Kidney (tissue), 14 donors: ENCODE results near the gene LRRC26. TPM values are rescaled to one million over a fixed set of nuclear protein-coding genes. Genes with fewer than 3 reads are reported as not detected.
A peak's percentile ranks its signal among the peaks of the same experiment; 100 is the strongest.

Experiments used
- DNase-seq, 5 donors: peaks; one replicate each; pipeline ENCODE4 v3.0.0-alpha.2; 2013 to 2020
- FAIRE-seq: peaks from 2 replicates; lab custom pipeline; 2012; peaks lifted over from hg19 to GRCh38; lab: Jason Lieb, UNC
- H3K27ac ChIP-seq, 2 donors: one replicate each; pipeline ENCODE4 v1.7.0; 2013; ENCODE audit warnings: low read depth in 2 of 2, low read length in 2 of 2, inconsistent platforms in 1 of 2
- H3K27me3 ChIP-seq: one replicate; pipeline ENCODE4 v1.7.1; 2013; ENCODE audit warnings: low read length, inconsistent platforms; ENCODE audit not compliant: control insufficient read depth, insufficient read depth
- H3K36me3 ChIP-seq, 3 donors: one replicate each; pipeline versions ENCODE4 v1.7.0 to v1.7.1; 2013; ENCODE audit warnings: low read length in 3 of 3, control low read depth in 1 of 3, inconsistent platforms in 1 of 3; ENCODE audit not compliant: insufficient read depth in 3 of 3, control insufficient read depth in 2 of 3
- H3K4me1 ChIP-seq, 3 donors: one replicate each; pipeline versions ENCODE4 v1.7.0 to v1.7.1; 2013; ENCODE audit warnings: low read length in 3 of 3, inconsistent platforms in 1 of 3, low read depth in 1 of 3; ENCODE audit not compliant: control insufficient read depth in 2 of 3, insufficient read depth in 2 of 3
- H3K4me3 ChIP-seq, 3 donors: one replicate each; pipeline versions ENCODE4 v1.7.0 to v1.8.1; 2013; ENCODE audit warnings: low read length in 3 of 3, control low read depth in 1 of 3, inconsistent platforms in 1 of 3
- H3K9ac ChIP-seq, 3 donors: one replicate each; pipeline versions ENCODE4 v1.7.0 to v1.7.1; 2013; ENCODE audit warnings: low read length in 3 of 3, control low read depth in 1 of 3, inconsistent platforms in 1 of 3
- H3K9me3 ChIP-seq, 3 donors: one replicate each; pipeline versions ENCODE4 v1.7.0 to v1.7.1; 2013; ENCODE audit warnings: low read length in 3 of 3, control low read depth in 1 of 3, inconsistent platforms in 1 of 3; ENCODE audit not compliant: control insufficient read depth in 2 of 3, insufficient read depth in 1 of 3
- intact Hi-C: fragments of 100-400 bp; cut with DNase I; formaldehyde crosslinking; loops from one replicate; pipeline ENCODE4 v1.11.1; 2022
- polyA plus RNA-seq: library from polyadenylated mRNA; stranded (reverse); fragments of 350-450 nt; fragmentation: Illumina TruSeq; extraction: RNeasy Lipid Tissue Mini Kit (QIAGEN cat#74804); gene quantifications from one replicate; pipeline ENCODE4 v1.2.3, GENCODE V29; 2014; ENCODE audit warnings: low read depth, low replicate concordance; ENCODE audit not compliant: insufficient read depth
- total RNA-seq: library from RNA; stranded (reverse); fragmentation: NEBNext Ultra II Directional; extraction: Animal tissue kit (Norgen Biotek cat#: 25700); gene quantifications from one replicate; pipeline ENCODE4 v1.2.1, GENCODE V29; 2021
- TF ChIP-seq, protein P1 (sequence below): IDR thresholded peaks from 3 replicates; pipeline ENCODE4 v1.5.1; 2012; ENCODE audit warnings: mild to moderate bottlenecking, moderate library complexity, borderline replicate concordance; ENCODE audit not compliant: insufficient read depth; ENCODE audit errors: extremely low read depth
- donor health status: control.
- donor health status: control.
- donor health status: control.
- donor health status: control.
- donor health status: control.
- donor health status: DM: yes; HTN: yes; CAD: no.
- donor health status: Normal renal cell carcinoma (clear cell type).

Gene LRRC26
- total and polyA plus RNA-seq, 2 donors from 2014 or later, result 0.25 TPM; not detected in 1

DNA sequence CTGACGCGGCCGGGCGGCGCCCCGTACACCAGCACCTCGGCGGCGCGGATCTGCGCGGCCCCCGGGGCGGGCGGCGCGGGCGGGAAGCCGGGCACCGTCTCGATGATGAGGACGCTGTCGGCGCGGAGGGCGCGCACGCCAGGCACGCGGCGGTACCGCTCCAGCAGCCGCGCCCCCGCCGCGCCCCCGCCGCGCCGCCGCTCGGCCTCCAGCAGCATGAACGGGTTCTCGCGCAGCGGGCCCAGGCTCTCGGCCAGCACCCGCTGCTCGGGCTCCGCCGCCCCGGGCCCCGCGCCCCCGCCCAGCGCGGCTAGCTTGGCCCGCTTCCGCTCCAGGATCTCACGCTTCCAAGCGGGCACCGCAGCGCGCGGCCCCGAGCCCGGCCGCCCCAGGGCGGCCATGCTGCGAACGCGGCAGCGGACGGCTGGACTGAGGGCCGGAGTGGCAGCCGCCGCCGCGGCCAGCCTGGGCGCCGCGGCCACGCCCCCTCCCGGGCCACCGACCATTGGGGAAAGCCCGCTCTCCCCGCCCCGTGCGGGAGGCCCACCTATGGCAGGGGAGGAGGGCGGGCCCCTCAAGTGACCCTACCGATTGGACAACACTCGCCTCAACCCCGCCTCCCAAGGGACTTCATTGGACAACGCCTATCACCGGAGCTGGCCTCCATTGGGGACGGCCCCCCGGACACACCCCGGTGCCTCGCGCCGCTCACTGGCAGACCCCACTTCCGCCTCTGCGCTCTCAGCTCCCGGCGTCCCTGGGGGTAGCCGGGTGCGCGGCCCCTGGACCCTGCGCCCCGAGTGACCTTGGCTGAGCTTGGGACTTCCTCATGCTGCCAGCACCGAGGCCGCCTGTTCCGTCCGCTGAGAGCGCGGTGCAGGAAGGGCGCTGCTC lies 30.7 kb upstream of the LRRC26 start, which contains the start of gene TPRN:
Gene TPRN, minus strand, starts transcription at position 431 of the 894 bp plus-strand sequence. Its CDS starts 30 bp downstream, at position 401.
- FAIRE-seq, result peak; percentile 83
- intact Hi-C loops, result no loop called here
- peaks cover 3 to 50% (median 16%) of the 10 kb centered on the region in 3 donors for H3K4me1 ChIP-seq

DNA sequence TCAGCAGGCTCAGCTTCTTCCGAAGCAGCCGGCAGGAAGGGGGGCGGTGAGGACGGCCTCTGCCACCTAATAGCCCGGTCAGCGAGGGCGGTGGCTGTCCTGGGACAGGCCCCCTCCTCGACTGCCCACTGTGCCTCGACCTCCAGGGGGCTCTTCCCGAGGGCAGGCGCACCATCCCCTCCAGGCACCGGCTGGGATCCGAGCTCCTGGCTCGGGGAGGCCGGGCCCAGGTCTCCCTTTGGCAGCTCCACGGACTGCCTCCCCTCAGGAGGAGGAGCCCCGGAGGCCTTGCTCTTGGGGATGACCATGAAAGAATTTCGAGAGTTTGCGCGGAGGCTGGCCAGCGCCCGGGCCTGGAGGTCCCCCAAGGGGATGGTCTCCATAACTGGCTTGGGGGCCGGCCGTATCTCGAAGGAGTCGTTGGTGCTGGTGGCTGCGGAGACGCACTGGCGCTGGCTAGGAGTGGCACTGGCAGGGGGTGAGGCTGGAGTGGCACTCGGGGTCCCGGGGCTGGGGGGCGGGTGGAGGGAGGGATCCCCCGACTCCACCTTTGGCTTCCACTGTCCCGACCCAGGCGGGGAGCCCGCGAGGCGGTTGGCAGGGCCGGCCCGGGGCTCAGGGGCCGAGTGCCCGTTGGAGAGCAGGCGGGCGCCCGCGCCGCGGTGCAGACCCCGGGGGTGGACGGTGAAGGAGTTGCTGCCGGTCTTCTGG lies 29.7 kb upstream of the LRRC26 start:
- H3K4me3 ChIP-seq, result peak overlapping the region in 2 of 3 donors; percentile 48 to 67
- no peaks in the 10 kb centered on the region for H3K9me3 ChIP-seq
- peaks cover 3 to 55% (median 16%) of the 10 kb centered on the region in 3 donors for H3K4me1 ChIP-seq
- intact Hi-C loops, result no loop called here
- H3K36me3 ChIP-seq, result no peaks in the 10 kb centered on the region
- peak overlapping the region; percentile 47 to 63 for H3K27ac ChIP-seq
- H3K9ac ChIP-seq, result peak overlapping the region in 2 of 3 donors; percentile 19 to 41
- FAIRE-seq (no peak), DNase-seq (peak in 1 of 5 donors; percentile 65)
- TF ChIP-seq, protein P1, sequence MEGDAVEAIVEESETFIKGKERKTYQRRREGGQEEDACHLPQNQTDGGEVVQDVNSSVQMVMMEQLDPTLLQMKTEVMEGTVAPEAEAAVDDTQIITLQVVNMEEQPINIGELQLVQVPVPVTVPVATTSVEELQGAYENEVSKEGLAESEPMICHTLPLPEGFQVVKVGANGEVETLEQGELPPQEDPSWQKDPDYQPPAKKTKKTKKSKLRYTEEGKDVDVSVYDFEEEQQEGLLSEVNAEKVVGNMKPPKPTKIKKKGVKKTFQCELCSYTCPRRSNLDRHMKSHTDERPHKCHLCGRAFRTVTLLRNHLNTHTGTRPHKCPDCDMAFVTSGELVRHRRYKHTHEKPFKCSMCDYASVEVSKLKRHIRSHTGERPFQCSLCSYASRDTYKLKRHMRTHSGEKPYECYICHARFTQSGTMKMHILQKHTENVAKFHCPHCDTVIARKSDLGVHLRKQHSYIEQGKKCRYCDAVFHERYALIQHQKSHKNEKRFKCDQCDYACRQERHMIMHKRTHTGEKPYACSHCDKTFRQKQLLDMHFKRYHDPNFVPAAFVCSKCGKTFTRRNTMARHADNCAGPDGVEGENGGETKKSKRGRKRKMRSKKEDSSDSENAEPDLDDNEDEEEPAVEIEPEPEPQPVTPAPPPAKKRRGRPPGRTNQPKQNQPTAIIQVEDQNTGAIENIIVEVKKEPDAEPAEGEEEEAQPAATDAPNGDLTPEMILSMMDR, result no peak
- no peaks in the 10 kb centered on the region for H3K27me3 ChIP-seq

More for the DNA sequence above, 30.7 kb upstream of the LRRC26 start, which contains the start of gene TPRN:
- peak within 1 kb of the TSS; percentile 45 to 67 (median 67) for H3K4me3 ChIP-seq
- H3K36me3 ChIP-seq, result no peaks in the 10 kb centered on the region
- peak within 1 kb of the TSS; percentile 63 for H3K27ac ChIP-seq
- H3K9me3 ChIP-seq, result no peaks in the 10 kb centered on the region
- H3K9ac ChIP-seq, result peak within 1 kb of the TSS in 1 of 3 donors; percentile 46
- no peaks in the 10 kb centered on the region for H3K27me3 ChIP-seq
- peak; percentile 99 to 100 (median 99) for DNase-seq
- TF ChIP-seq, protein P1, result no peak

DNA sequence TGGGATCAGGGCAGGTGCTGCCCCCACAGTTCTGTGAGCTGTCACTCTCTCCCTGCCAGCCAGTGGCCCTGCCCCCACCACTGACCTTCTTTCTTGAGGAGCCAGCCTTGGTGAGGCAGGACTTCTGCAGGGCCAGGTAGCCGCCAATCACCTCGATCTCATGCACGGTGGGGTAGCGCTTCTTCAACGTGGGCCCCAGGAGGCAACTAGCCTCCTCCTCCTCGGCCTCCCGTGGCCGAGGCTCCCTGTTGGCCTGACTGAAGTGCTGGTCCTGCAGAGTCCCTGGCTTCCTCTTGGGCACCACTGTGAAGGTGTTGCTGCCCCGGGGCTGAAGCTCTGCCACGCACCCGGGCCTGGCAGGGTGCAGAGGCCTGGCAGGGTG lies 29.0 kb upstream of the LRRC26 start:
- Histone ChIP-seq H3K27ac (peak overlapping the region; percentile 63 to 77), H3K9me3 (no peaks in the 10 kb centered on the region), H3K4me1 (peaks cover 0 to 52% (median 16%) of the 10 kb centered on the region in 3 donors), H3K4me3 (peak overlapping the region in 2 of 3 donors; percentile 48 to 67), H3K9ac (peak overlapping the region in 2 of 3 donors; percentile 41 to 46), H3K36me3 (no peaks in the 10 kb centered on the region), H3K27me3 (no peaks in the 10 kb centered on the region)
- TF ChIP-seq, protein P1, result no peak
- DNase-seq (no peak), FAIRE-seq (no peak)
- intact Hi-C loops, result no loop called here
